ENCODE measurements around the gene LECT2. TPM values are rescaled to one million over a fixed set of nuclear protein-coding genes. Genes with fewer than 3 reads are reported as not detected.

Gene LECT2
- polyA plus RNA-seq, 6 donors from 2014 or later, result not detected

DNA sequence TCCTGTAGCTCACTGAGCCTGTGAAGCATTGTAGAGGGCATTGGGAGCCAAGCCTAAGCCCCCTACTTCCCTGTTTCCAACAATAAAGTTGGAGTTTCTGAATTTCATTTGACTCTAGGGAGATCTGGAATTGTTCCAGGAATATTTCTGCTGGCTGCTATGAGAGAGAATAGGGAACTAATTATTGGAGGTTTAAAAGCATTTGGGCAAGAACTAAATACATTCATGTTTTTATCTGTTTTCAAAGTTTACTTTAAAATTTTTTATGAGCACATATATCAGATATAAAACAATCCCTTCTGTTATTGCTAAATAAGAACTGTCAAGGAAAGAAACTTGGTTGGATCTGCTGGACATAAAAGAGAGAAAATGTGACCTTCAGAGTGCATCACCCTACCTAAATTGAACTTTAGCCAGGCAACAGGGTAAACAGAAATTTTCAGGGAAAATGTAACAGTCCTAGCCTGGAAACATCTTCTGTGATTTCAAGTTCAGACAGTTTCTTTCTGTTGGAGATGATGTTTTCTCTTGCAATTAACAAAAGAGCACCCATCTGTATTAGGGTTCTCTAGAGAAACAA lies 19.3 kb upstream of the LECT2 start:
- no peak for ATAC-seq (ENCODE audit: low read depth in 2 of 2)
- H3K4me1 Mint-ChIP-seq, result no peaks in the 10 kb centered on the region
- H3K27me3 Mint-ChIP-seq, result peaks cover 46 to 51% (median 48%) of the 10 kb centered on the region in 3 donors

DNA sequence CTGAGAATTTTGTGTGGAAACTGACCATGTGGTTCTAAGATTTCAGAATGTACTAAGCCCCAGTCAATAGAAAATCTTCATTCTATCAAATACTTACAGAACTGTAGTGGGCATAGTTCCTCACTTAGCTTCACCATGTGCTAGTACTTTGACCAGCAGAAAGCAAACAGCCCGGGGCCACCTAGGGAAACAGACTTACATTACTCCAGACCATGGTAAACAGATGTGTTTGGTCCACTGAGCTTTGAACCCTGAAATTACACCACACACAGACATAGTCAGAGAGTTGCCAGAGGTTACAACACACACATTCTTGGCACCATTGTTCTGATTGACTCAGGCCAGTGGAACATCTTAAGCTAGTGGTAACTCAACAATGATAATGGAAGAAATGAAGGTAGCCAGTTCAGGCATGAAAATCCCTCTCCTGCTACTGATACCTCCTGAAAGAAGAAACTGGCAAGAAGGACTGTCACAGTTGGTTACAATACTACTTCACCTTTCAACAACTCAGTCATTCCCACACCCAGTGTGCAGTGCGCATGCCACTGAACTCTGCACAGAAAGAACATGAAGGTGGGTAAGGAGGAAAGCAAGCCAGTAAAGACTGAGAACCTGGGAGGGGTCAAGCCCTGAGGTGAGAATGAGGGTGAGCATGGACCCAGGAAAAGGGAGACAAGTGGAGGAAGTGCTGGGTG lies 18.7 kb upstream of the LECT2 start:
- H3K27ac Mint-ChIP-seq, result no peak overlapping the region
- peaks cover 5 to 15% (median 7%) of the 10 kb centered on the region in 7 donors for H3K9me3 Mint-ChIP-seq
- H3K36me3 Mint-ChIP-seq, result peaks cover 0 to 7% of the 10 kb centered on the region in 2 donors
- H3K27me3 Mint-ChIP-seq, result peaks cover 45 to 54% (median 50%) of the 10 kb centered on the region in 3 donors
- no peak overlapping the region for H3K4me3 Mint-ChIP-seq
- no peak for ATAC-seq (ENCODE audit: low read depth in 2 of 2)
- no peaks in the 10 kb centered on the region for H3K4me1 Mint-ChIP-seq
- no peak for DNase-seq

More for the DNA sequence above, 19.3 kb upstream of the LECT2 start:
- no peak for DNase-seq
- Mint-ChIP-seq H3K36me3 (peaks cover 0 to 7% of the 10 kb centered on the region in 2 donors), H3K27ac (no peak overlapping the region), H3K4me3 (no peak overlapping the region), H3K9me3 (peaks cover 3 to 12% (median 5%) of the 10 kb centered on the region in 7 donors)

DNA sequence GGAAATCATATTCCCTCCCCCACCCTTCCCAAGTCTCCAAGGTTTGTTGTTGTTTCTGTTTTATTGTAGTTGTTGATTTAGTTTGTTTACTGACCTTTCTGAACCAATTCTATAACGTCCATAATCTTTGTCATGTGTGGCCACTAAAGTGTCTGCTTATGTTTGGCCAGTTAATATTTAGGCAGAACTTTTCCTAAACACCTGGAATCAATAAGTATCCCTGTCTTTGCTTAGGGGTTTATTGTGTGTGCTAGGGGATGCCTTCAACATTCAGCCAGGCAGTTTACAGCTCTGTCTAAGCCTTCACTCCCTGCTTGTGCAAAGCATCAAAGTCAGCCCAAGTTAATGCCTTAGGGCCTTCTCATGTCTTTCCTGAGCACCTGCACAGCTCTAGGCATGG lies 16.9 kb upstream of the LECT2 start:
- ATAC-seq (ENCODE audit: low read depth in 2 of 2) (no peak), DNase-seq (no peak)
- H3K36me3 Mint-ChIP-seq, result peaks cover 0 to 7% of the 10 kb centered on the region in 2 donors
- H3K4me1 Mint-ChIP-seq, result no peaks in the 10 kb centered on the region
- H3K9me3 Mint-ChIP-seq, result peaks cover 5 to 25% (median 7%) of the 10 kb centered on the region in 7 donors
- H3K4me3 Mint-ChIP-seq, result no peak overlapping the region
- no peak overlapping the region for H3K27ac Mint-ChIP-seq
- H3K27me3 Mint-ChIP-seq, result peaks cover 39 to 59% (median 52%) of the 10 kb centered on the region in 3 donors

DNA sequence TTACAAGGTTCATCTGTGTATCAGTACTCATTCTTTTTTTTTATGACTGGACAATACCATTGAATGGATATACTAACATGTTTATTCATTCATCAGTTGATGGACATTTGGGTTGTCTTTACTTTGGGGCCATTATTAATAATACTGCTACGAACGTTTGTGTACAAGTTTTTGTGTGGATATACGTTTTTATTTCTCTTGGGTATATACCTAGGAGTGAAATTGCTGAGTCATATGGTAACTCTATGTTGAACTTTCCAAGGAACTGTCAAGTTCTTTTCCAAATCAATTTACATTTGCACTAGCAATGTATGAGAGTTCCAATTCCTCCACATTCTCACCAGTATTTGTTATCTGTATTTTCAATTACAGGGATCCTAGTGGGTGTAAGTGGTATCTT lies 12.0 kb upstream of the LECT2 start:
- no peak for DNase-seq
- ATAC-seq (ENCODE audit: low read depth in 2 of 2), result no peak
- H3K27me3 Mint-ChIP-seq, result peaks cover 9 to 34% (median 26%) of the 10 kb centered on the region in 3 donors
- H3K4me3 Mint-ChIP-seq, result no peak overlapping the region
- peaks cover 0 to 7% of the 10 kb centered on the region in 2 donors for H3K36me3 Mint-ChIP-seq
- H3K27ac Mint-ChIP-seq, result no peak overlapping the region
- no peaks in the 10 kb centered on the region for H3K4me1 Mint-ChIP-seq
- H3K9me3 Mint-ChIP-seq, result peaks cover 3 to 24% (median 8%) of the 10 kb centered on the region in 7 donors

DNA sequence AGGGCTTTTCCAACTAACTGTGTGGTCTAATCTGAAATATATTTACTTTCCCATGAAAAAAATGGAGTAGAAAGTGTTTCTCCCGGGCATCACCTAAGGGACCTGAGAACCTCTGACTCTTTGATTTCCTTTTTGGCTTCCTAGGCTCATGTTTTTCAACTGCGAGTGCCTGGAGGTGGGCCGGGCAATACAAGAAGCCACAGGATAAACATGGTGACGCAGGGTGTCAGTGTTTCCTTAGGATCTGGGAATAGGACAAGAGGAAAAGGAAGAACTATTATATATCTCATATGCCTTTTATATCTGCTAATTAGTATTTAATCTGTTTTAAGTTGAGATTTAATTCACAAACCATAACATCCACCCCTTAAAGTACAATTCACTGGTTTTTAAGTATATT lies 11.4 kb upstream of the LECT2 start:
- Mint-ChIP-seq H3K27ac (no peak overlapping the region), H3K4me1 (no peaks in the 10 kb centered on the region), H3K36me3 (peaks cover 0 to 5% of the 10 kb centered on the region in 2 donors), H3K27me3 (peaks cover 7 to 27% (median 23%) of the 10 kb centered on the region in 3 donors), H3K4me3 (no peak overlapping the region), H3K9me3 (peaks cover 3 to 17% (median 7%) of the 10 kb centered on the region in 7 donors)
- ATAC-seq (ENCODE audit: low read depth in 2 of 2) (no peak), DNase-seq (no peak)

DNA sequence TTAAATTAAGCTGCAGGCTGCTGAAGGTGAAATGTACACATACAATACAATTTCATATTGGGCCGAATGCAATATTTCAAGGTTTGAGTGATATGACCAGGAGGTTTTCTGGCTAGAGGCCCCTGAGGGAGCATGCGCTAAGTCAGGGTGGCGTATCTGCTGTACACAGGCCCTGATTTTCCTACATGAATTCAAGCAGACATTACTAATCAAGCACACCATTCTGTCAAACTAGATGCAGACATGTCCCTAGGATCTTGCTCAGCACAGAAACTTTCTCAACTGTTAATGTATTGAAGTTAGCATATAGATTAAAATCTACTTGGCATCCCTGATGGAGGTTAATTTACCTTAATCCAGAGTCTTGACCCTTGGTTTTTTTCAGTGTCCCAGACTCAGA lies 10.7 kb upstream of the LECT2 start:
- no peak overlapping the region for H3K4me3 Mint-ChIP-seq
- no peak overlapping the region for H3K27ac Mint-ChIP-seq
- H3K4me1 Mint-ChIP-seq, result no peaks in the 10 kb centered on the region
- peaks cover 4 to 21% (median 16%) of the 10 kb centered on the region in 3 donors for H3K27me3 Mint-ChIP-seq
- no peaks in the 10 kb centered on the region for H3K36me3 Mint-ChIP-seq
- ATAC-seq (ENCODE audit: low read depth in 2 of 2), result no peak
- H3K9me3 Mint-ChIP-seq, result peaks cover 0 to 12% (median 3%) of the 10 kb centered on the region in 7 donors
- DNase-seq, result no peak

DNA sequence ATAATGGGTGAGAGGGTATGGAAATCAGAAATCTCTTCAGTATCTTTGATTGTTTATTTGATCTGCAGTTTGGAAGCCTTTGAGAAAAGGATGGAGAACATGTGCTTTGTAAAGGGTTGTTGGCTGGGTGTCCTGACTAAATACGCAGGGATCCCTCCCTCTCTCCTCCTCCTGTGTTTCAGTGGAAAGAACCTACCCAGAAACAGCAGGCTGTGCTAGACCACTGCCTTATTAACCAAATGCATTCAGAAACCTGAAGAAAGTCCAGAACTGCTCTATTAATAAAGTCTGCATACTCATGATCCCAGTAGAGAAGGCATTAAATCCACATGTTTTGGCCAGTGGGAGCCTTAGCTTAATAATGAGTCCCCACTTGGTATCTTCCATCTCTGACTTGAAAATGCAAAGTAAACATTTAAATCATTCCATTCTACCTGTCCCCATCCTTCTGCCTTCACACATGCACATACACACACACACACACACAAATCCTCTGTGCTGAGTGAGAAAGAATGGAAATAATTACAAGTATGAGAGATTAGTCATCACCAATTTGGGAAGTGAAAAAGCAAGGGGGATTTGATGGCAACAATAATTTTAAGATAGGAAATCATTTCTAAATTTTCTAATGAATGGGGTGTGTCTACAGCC lies 10.0 kb upstream of the LECT2 start:
- Mint-ChIP-seq H3K4me1 (no peaks in the 10 kb centered on the region), H3K27ac (peak overlapping the region in 1 of 6 donors; percentile 42), H3K4me3 (no peak overlapping the region), H3K27me3 (peaks cover 4 to 23% (median 18%) of the 10 kb centered on the region in 3 donors), H3K36me3 (no peaks in the 10 kb centered on the region), H3K9me3 (peaks cover 0 to 12% (median 3%) of the 10 kb centered on the region in 7 donors)
- DNase-seq, result no peak
- no peak for ATAC-seq (ENCODE audit: low read depth in 2 of 2)

DNA sequence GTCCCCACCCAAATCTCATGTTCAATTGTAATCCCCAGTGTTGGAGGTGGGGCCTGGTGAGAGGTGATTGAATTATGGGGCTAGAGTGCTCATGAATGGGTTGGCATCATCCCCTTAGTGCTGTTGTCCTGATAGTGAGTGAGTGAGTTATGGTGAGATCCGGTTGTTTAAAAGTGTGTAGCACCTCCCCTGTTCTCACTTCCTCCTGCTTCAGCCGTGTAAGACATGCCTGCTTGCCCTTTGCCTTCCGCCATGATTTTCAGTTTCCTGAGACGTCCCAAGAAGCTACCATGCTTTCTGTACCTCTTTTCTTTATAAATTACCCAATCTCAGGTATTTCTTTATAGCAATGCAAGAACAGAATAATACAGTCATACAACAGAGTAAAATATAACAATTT lies 742 bp upstream of the LECT2 start:
- Mint-ChIP-seq H3K4me1 (no peaks in the 10 kb centered on the region), H3K36me3 (no peaks in the 10 kb centered on the region), H3K27ac (no peak overlapping the region), H3K27me3 (peaks cover 8 to 32% (median 23%) of the 10 kb centered on the region in 3 donors), H3K4me3 (no peak overlapping the region), H3K9me3 (peaks cover 0 to 7% (median 0%) of the 10 kb centered on the region in 7 donors)
- ATAC-seq (ENCODE audit: low read depth in 2 of 2), result peak in 1 of 2 donors; percentile 25
- DNase-seq, result no peak

DNA sequence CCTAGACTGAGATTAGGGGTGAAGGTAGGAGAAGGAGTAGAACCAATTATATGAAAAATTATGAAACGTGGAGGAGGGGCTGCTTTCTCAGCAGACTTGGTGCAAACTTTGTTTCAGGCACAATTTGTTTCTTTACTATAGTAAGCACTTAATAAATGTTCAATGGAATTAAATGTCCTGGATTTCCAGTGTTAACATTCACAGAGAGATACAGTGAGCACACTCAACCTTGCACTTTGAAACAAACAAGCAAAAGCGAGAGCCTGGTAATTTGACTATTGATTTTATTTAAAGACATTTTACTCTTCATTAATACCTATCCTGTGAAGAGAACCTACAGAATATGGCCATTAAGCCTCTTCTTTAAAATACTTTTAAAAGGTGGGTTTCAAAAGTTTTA lies 933 bp downstream of the LECT2 start:
- Mint-ChIP-seq H3K27me3 (peaks cover 5 to 32% (median 10%) of the 10 kb centered on the region in 3 donors), H3K9me3 (peaks cover 0 to 7% (median 0%) of the 10 kb centered on the region in 7 donors), H3K4me1 (no peaks in the 10 kb centered on the region), H3K36me3 (no peaks in the 10 kb centered on the region), H3K4me3 (no peak overlapping the region), H3K27ac (no peak overlapping the region)
- DNase-seq (no peak), ATAC-seq (ENCODE audit: low read depth in 2 of 2) (no peak)

DNA sequence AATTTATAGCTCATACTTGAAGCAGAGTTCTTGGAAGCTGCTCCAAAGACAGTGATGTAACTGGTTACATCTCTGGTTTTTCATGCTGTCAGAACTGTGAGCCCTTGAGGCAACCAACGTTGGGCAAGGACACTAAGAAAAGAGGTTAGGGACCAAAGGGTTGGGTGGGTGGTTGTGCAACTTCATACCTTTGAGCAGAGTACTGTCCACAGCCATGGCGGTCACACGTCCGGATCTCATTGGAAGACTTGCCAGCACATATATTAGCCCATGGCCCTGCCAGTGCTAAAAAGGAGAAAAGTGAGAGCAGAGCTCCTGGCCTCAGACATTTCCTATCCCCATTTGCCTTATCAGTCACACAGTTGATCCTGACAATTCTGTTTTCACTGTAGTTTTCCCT lies 2.1 kb downstream of the LECT2 start:
- Mint-ChIP-seq H3K4me1 (no peaks in the 10 kb centered on the region), H3K9me3 (peaks cover 0 to 7% (median 0%) of the 10 kb centered on the region in 7 donors), H3K4me3 (no peak overlapping the region), H3K36me3 (no peaks in the 10 kb centered on the region), H3K27me3 (peaks cover 0 to 25% (median 0%) of the 10 kb centered on the region in 3 donors), H3K27ac (no peak overlapping the region)
- ATAC-seq (ENCODE audit: low read depth in 2 of 2), result no peak
- no peak for DNase-seq

DNA sequence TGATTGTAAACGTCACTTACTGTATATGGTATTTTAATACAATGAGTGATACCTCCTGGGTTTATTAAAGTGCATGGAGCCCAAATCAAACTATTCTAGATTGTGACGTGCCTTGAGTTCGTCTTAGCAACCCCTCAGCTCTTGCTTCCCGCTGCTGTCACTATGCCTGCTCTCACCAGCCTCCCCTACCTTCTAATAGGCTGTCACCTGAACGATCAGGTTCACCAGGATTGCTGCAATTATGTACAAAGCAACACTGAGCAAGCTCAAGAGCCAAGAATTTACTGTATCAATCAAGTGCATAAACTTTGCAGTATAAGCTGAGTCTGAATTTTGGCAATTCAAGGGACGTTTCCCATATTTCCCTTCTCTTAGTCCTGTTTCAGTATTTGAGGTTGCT lies 3.0 kb downstream of the LECT2 start:
- H3K27ac Mint-ChIP-seq, result no peak overlapping the region
- DNase-seq (no peak), ATAC-seq (ENCODE audit: low read depth in 2 of 2) (no peak)
- peaks cover 0 to 20% (median 0%) of the 10 kb centered on the region in 3 donors for H3K27me3 Mint-ChIP-seq
- H3K9me3 Mint-ChIP-seq, result peaks cover 0 to 4% (median 0%) of the 10 kb centered on the region in 7 donors
- H3K4me1 Mint-ChIP-seq, result no peaks in the 10 kb centered on the region
- no peak overlapping the region for H3K4me3 Mint-ChIP-seq
- H3K36me3 Mint-ChIP-seq, result no peaks in the 10 kb centered on the region

DNA sequence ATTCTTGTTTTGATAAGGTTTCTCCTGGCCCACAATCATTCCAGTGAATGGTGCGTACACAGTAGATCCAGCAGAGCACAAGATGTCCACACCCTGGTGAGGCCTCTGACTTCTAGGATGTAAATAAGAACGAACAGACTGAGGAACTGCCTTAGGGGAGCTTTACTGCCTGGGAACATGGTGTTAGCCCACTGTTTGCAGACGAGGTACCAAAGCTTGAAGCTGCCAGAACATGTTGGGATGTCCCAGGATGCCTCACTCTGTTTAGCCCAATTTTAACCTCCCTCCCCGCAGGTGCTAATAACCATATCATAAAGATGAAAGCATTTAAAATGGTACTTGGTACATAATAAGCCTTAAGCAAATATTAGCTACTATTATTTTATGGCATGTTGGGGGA lies 3.5 kb downstream of the LECT2 start:
- no peaks in the 10 kb centered on the region for H3K4me1 Mint-ChIP-seq
- peaks cover 0 to 19% (median 0%) of the 10 kb centered on the region in 3 donors for H3K27me3 Mint-ChIP-seq
- no peak overlapping the region for H3K27ac Mint-ChIP-seq
- DNase-seq, result no peak
- H3K4me3 Mint-ChIP-seq, result no peak overlapping the region
- H3K36me3 Mint-ChIP-seq, result no peaks in the 10 kb centered on the region
- ATAC-seq (ENCODE audit: low read depth in 2 of 2), result no peak
- peaks cover 0 to 4% (median 0%) of the 10 kb centered on the region in 7 donors for H3K9me3 Mint-ChIP-seq

DNA sequence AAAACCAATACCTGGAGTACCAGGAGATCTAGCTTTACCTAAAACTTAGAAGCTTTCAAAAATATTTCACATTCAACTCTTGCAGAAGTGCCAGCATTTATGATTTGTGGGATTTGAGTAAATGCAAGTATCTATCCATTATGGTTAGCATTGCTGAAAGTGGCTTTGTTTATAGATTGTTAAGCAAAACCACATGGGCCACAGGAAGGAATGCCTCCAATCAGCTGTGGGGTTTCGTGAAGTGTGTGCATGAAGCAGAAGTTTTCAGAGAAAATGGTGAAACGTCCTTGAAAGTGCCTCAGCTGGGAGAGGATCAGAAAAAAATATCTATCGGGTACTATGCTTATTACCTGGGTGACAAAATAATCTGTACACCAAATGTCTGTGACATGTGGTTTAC lies 4.2 kb downstream of the LECT2 start:
- H3K4me3 Mint-ChIP-seq, result no peak overlapping the region
- H3K9me3 Mint-ChIP-seq, result peaks cover 0 to 3% (median 0%) of the 10 kb centered on the region in 7 donors
- no peaks in the 10 kb centered on the region for H3K36me3 Mint-ChIP-seq
- DNase-seq (no peak), ATAC-seq (ENCODE audit: low read depth in 2 of 2) (no peak)
- no peak overlapping the region for H3K27ac Mint-ChIP-seq
- H3K27me3 Mint-ChIP-seq, result peaks cover 0 to 19% (median 0%) of the 10 kb centered on the region in 3 donors
- H3K4me1 Mint-ChIP-seq, result no peaks in the 10 kb centered on the region
